Neural cell (in vitro differentiated cells): Measurements from ENCODE around the gene CHCHD5. TPM values are rescaled to one million over a fixed set of nuclear protein-coding genes. Genes with fewer than 3 reads are reported as not detected.

ENCODE experiments used
- H2AFZ ChIP-seq: fragments of 200-600, 300-800 bp; sonication (generic), shearing (Covaris generic); 2 replicates; pipeline ENCODE4 v1.6.0; 2014; ENCODE audit warnings: low read depth, mild to moderate bottlenecking, antibody characterized with exemption, low read length, moderate library complexity
- H3F3A ChIP-seq: fragments of 200-600 bp; shearing (Covaris generic); 2 replicates; pipeline ENCODE4 v1.6.1; 2016; ENCODE audit warnings: mild to moderate bottlenecking, moderate library complexity, mixed read lengths, antibody characterized with exemption, low read length; ENCODE audit not compliant: insufficient read depth, poor library complexity, severe bottlenecking
- H3K27ac ChIP-seq: fragments of 200-600, 300-800 bp; sonication (generic), shearing (Covaris generic); 2 replicates; pipeline ENCODE4 v1.5.1; 2014; ENCODE audit warnings: mild to moderate bottlenecking, low read length, moderate library complexity
- H3K27me3 ChIP-seq: fragments of 300-800, 200-600 bp; sonication (generic), shearing (Covaris generic); 2 replicates; pipeline ENCODE4 v1.6.0; 2014; ENCODE audit warnings: mild to moderate bottlenecking, low read depth, low read length, moderate library complexity; ENCODE audit not compliant: insufficient read depth
- H3K36me3 ChIP-seq: fragments of 300-800, 200-600 bp; sonication (generic), shearing (Covaris generic); 2 replicates; pipeline ENCODE4 v1.5.1; 2014; ENCODE audit warnings: mild to moderate bottlenecking, antibody characterized with exemption, low read length, moderate library complexity; ENCODE audit not compliant: insufficient read depth
- H3K4me2 ChIP-seq: fragments of 300-800, 200-600 bp; sonication (generic), shearing (Covaris generic); 2 replicates; pipeline ENCODE4 v1.6.0; 2014; ENCODE audit warnings: mild to moderate bottlenecking, low read length
- H3K4me3 ChIP-seq: fragments of 300-800, 200-600 bp; sonication (generic), shearing (Covaris generic); 2 replicates; pipeline ENCODE4 v1.5.1; 2014; ENCODE audit warnings: mild to moderate bottlenecking, low read length, moderate library complexity
- H3K79me2 ChIP-seq: fragments of 200-600 bp; shearing (Covaris generic); replicated peaks from 2 replicates; pipeline ENCODE4 v1.6.0; 2014; ENCODE audit warnings: mild to moderate bottlenecking, low read length, moderate library complexity; ENCODE audit not compliant: insufficient read depth
- H3K9ac ChIP-seq: fragments of 300-800, 200-600 bp; sonication (generic), shearing (Covaris generic); 2 replicates; pipeline ENCODE4 v1.6.1; 2016; ENCODE audit warnings: mild to moderate bottlenecking, low read length, mixed read lengths
- H3K9me2 ChIP-seq: fragments of 200-600 bp; shearing (Covaris generic); 2 replicates; pipeline ENCODE4 v1.6.1; 2016; ENCODE audit warnings: mild to moderate bottlenecking, low read length, mixed read lengths; ENCODE audit not compliant: insufficient read depth
- H3K9me3 ChIP-seq: fragments of 200-600, 300-800 bp; sonication (generic), shearing (Covaris generic); 2 replicates; pipeline ENCODE4 v1.6.1; 2016; ENCODE audit warnings: mild to moderate bottlenecking, mixed run types, low read length, moderate library complexity, mixed read lengths
- H4K20me1 ChIP-seq: fragments of 200-600 bp; shearing (Covaris generic); 2 replicates; pipeline ENCODE4 v1.6.1; 2016; ENCODE audit warnings: mild to moderate bottlenecking, mixed run types; ENCODE audit not compliant: insufficient read depth
- CTCF ChIP-seq: fragments of 450-650 bp; IDR thresholded peaks from 2 replicates; pipeline ENCODE4 v1.5.1; 2014; ENCODE audit warnings: antibody characterized with exemption, mild to moderate bottlenecking, moderate library complexity; ENCODE audit not compliant: poor library complexity, severe bottlenecking
- EP300 ChIP-seq: fragments of 450-650 bp; conservative IDR thresholded peaks from 2 replicates; pipeline ENCODE4 v1.6.1; 2014; ENCODE audit warnings: antibody characterized with exemption, mild to moderate bottlenecking, moderate library complexity; ENCODE audit not compliant: poor library complexity, severe bottlenecking
- EZH2 ChIP-seq: fragments of 200-600, 300-800 bp; shearing (Covaris generic), sonication (generic); IDR thresholded peaks from 2 replicates; pipeline ENCODE4 v1.6.1; 2014; ENCODE audit warnings: antibody characterized with exemption, low read length, borderline replicate concordance, mild to moderate bottlenecking; ENCODE audit not compliant: insufficient read depth, poor library complexity, severe bottlenecking
- MXI1 ChIP-seq: fragments of 450-650 bp; conservative IDR thresholded peaks from 2 replicates; pipeline ENCODE4 v1.6.1; 2014; ENCODE audit warnings: antibody characterized with exemption, mild to moderate bottlenecking; ENCODE audit not compliant: poor library complexity, severe bottlenecking
- POLR2AphosphoS5 ChIP-seq: IDR thresholded peaks from 2 replicates; pipeline ENCODE4 v1.6.1; 2012
- RAD21 ChIP-seq: fragments of 450-650 bp; conservative IDR thresholded peaks from 2 replicates; pipeline ENCODE4 v1.6.1; 2014; ENCODE audit warnings: antibody characterized with exemption, mild to moderate bottlenecking, moderate library complexity
- SMC3 ChIP-seq: fragments of 450-650 bp; conservative IDR thresholded peaks from 2 replicates; pipeline ENCODE4 v1.6.1; 2014; ENCODE audit warnings: antibody characterized with exemption, mild to moderate bottlenecking, moderate library complexity; ENCODE audit not compliant: poor library complexity
- TAF1 ChIP-seq: IDR thresholded peaks from 2 replicates; pipeline ENCODE4 v1.6.1; 2012; ENCODE audit warnings: low read depth
- polyA plus RNA-seq: library from polyadenylated mRNA; depleted of rRNA; stranded (reverse); fragments of >200 nt; gene quantifications from 2 replicates; pipeline ENCODE4 v1.2.3, GENCODE V29; 2014
- TF ChIP-seq, protein P1 (sequence below): IDR thresholded peaks from 2 replicates; pipeline ENCODE4 v1.6.1; 2012; ENCODE audit warnings: borderline replicate concordance

Gene CHCHD5
- polyA plus RNA-seq, 1 donor from 2014 or later, result 41.1 TPM

GRCh38 chr2:112601754-112602153, 17.3 kb downstream of the CHCHD5 start:
- Histone ChIP-seq H3K79me2 (no peaks in the 10 kb centered on the region), H3K27ac (no peak overlapping the region), H3K4me2 (no peak overlapping the region), H3K27me3 (no peaks in the 10 kb centered on the region), H3K9ac (no peak overlapping the region), H3K9me3 (no peaks in the 10 kb centered on the region), H3F3A (no peaks in the 10 kb centered on the region), H3K9me2 (no peaks in the 10 kb centered on the region), H3K36me3 (no peaks in the 10 kb centered on the region), H3K4me3 (no peak overlapping the region), H4K20me1 (no peaks in the 10 kb centered on the region), H2AFZ (no peak overlapping the region)
- TF ChIP-seq TAF1 (no peak), POLR2AphosphoS5 (no peak), SMC3 (no peak), EP300 (no peak), CTCF (no peak), EZH2 (no peak), RAD21 (no peak), MXI1 (no peak)
- TF ChIP-seq, protein P1, sequence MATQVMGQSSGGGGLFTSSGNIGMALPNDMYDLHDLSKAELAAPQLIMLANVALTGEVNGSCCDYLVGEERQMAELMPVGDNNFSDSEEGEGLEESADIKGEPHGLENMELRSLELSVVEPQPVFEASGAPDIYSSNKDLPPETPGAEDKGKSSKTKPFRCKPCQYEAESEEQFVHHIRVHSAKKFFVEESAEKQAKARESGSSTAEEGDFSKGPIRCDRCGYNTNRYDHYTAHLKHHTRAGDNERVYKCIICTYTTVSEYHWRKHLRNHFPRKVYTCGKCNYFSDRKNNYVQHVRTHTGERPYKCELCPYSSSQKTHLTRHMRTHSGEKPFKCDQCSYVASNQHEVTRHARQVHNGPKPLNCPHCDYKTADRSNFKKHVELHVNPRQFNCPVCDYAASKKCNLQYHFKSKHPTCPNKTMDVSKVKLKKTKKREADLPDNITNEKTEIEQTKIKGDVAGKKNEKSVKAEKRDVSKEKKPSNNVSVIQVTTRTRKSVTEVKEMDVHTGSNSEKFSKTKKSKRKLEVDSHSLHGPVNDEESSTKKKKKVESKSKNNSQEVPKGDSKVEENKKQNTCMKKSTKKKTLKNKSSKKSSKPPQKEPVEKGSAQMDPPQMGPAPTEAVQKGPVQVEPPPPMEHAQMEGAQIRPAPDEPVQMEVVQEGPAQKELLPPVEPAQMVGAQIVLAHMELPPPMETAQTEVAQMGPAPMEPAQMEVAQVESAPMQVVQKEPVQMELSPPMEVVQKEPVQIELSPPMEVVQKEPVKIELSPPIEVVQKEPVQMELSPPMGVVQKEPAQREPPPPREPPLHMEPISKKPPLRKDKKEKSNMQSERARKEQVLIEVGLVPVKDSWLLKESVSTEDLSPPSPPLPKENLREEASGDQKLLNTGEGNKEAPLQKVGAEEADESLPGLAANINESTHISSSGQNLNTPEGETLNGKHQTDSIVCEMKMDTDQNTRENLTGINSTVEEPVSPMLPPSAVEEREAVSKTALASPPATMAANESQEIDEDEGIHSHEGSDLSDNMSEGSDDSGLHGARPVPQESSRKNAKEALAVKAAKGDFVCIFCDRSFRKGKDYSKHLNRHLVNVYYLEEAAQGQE, result no peak

GRCh38 chr2:112602917-112603316, 18.5 kb downstream of the CHCHD5 start:
- Histone ChIP-seq H3K4me3 (no peak overlapping the region), H3K4me2 (no peak overlapping the region), H3K27ac (no peak overlapping the region), H3K79me2 (no peaks in the 10 kb centered on the region), H4K20me1 (no peaks in the 10 kb centered on the region), H3K9me2 (no peaks in the 10 kb centered on the region), H2AFZ (no peak overlapping the region), H3K27me3 (no peaks in the 10 kb centered on the region), H3K36me3 (no peaks in the 10 kb centered on the region), H3F3A (no peaks in the 10 kb centered on the region), H3K9me3 (no peaks in the 10 kb centered on the region), H3K9ac (no peak overlapping the region)
- no peak for TF ChIP-seq CTCF
- no peak for TF ChIP-seq MXI1
- TF ChIP-seq, protein P1, result no peak
- TF ChIP-seq EZH2, result no peak
- TF ChIP-seq POLR2AphosphoS5, result no peak
- no peak for TF ChIP-seq SMC3
- no peak for TF ChIP-seq TAF1
- no peak for TF ChIP-seq RAD21
- TF ChIP-seq EP300, result no peak
